Karpas-422 (cell line): ENCODE data around the gene DPYD. TPM values are rescaled to one million over a fixed set of nuclear protein-coding genes. Genes with fewer than 3 reads are reported as not detected.

Source experiments
- DNase-seq: peaks from one replicate; pipeline ENCODE4 v3.0.0-alpha.2; 2015
- H2AFZ ChIP-seq: fragments of 200-600 bp; sonication (generic); 2 replicates; pipeline ENCODE4 v1.6.1; 2014; ENCODE audit warnings: antibody characterized with exemption, low read length, mixed read lengths
- H3K27ac ChIP-seq: fragments of 200-600 bp; sonication (generic); 2 replicates; pipeline ENCODE4 v1.5.1; 2014; ENCODE audit warnings: mild to moderate bottlenecking, low read length, moderate library complexity
- H3K27me3 ChIP-seq: fragments of 200-600 bp; sonication (generic); 2 replicates; pipeline ENCODE4 v1.6.1; 2014; ENCODE audit warnings: low read length, mixed read lengths
- H3K36me3 ChIP-seq: fragments of 200-600 bp; sonication (generic); 2 replicates; pipeline ENCODE4 v1.6.1; 2014; ENCODE audit warnings: low read length, mixed read lengths; ENCODE audit not compliant: insufficient read depth
- H3K4me1 ChIP-seq: fragments of 200-600 bp; sonication (generic); 2 replicates; pipeline ENCODE4 v1.6.1; 2014; ENCODE audit warnings: mild to moderate bottlenecking, low read length, mixed read lengths
- H3K4me2 ChIP-seq: fragments of 200-600 bp; sonication (generic); 2 replicates; pipeline ENCODE4 v1.6.1; 2014; ENCODE audit warnings: low read length, low read depth, mild to moderate bottlenecking; ENCODE audit not compliant: poor library complexity, severe bottlenecking
- H3K4me3 ChIP-seq: fragments of 200-600 bp; sonication (generic); 2 replicates; pipeline ENCODE4 v1.5.1; 2014; ENCODE audit warnings: mild to moderate bottlenecking, antibody characterized with exemption, low read length, mixed read lengths
- H3K79me2 ChIP-seq: fragments of 200-600 bp; sonication (generic); 2 replicates; pipeline ENCODE4 v1.6.1; 2014; ENCODE audit warnings: mild to moderate bottlenecking, low read length, mixed read lengths
- H3K9ac ChIP-seq: fragments of 200-600 bp; sonication (generic); 2 replicates; pipeline ENCODE4 v1.6.0; 2014; ENCODE audit warnings: low read length
- H3K9me2 ChIP-seq: fragments of 200-600 bp; sonication (generic), shearing (Covaris generic); replicated peaks from 2 replicates; pipeline ENCODE4 v1.6.0; 2014; ENCODE audit warnings: mild to moderate bottlenecking, low read length, moderate library complexity; ENCODE audit not compliant: insufficient read depth
- H3K9me3 ChIP-seq: fragments of 300-700, 200-600 bp; sonication (generic); 2 replicates; pipeline ENCODE4 v1.6.1; 2014; ENCODE audit warnings: low read length, mixed read lengths
- H4K20me1 ChIP-seq: fragments of 200-600 bp; sonication (generic); 2 replicates; pipeline ENCODE4 v1.6.1; 2014; ENCODE audit warnings: mild to moderate bottlenecking, antibody characterized with exemption, low read length, low read depth; ENCODE audit not compliant: insufficient read depth
- total RNA-seq: library from RNA; depleted of rRNA; stranded (reverse); fragments of >200 nt; shearing (Covaris generic); gene quantifications from 2 replicates; pipeline ENCODE4 v1.2.3, GENCODE V29; 2014; ENCODE audit warnings: low replicate concordance

The DPYD gene
- total RNA-seq, 1 experiment from 2014 or later: 59.4 TPM

DNA sequence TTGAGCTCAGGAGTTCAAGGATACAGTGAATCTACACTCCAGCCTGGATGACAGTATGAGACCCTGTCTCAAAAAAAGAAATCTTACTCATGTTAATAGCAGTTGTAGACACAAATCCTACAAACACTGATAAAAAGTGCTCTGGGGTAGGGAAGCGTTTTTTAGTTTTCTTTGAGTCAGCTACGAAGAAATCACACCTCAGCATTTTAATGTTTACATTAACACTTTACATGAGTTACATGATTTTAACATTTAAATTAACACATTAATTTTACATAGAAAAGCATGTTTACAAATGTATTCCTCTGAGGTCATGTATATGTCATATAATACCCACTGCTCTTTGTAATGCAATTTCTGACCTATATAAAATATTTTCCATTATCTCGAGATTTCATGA lies 419.2 kb downstream of the DPYD start:
- Histone ChIP-seq H3K9ac (no peak overlapping the region), H3K9me2 (no peaks in the 10 kb centered on the region), H3K79me2 (no peaks in the 10 kb centered on the region), H3K4me1 (peaks cover 11% of the 10 kb centered on the region), H3K27ac (no peak overlapping the region), H3K4me3 (no peak overlapping the region), H3K4me2 (no peak overlapping the region), H4K20me1 (no peaks in the 10 kb centered on the region), H3K36me3 (no peaks in the 10 kb centered on the region), H3K27me3 (no peaks in the 10 kb centered on the region), H3K9me3 (no peaks in the 10 kb centered on the region), H2AFZ (no peak overlapping the region)
- no peak for DNase-seq

GRCh38 chr1:97500760-97501159 lies 420.1 kb downstream of the DPYD start:
- Histone ChIP-seq H3K36me3 (no peaks in the 10 kb centered on the region), H3K4me1 (peaks cover 6% of the 10 kb centered on the region), H3K9ac (no peak overlapping the region), H4K20me1 (no peaks in the 10 kb centered on the region), H3K9me3 (no peaks in the 10 kb centered on the region), H3K4me3 (no peak overlapping the region), H3K27me3 (no peaks in the 10 kb centered on the region), H2AFZ (no peak overlapping the region), H3K27ac (no peak overlapping the region), H3K4me2 (no peak overlapping the region), H3K79me2 (no peaks in the 10 kb centered on the region), H3K9me2 (no peaks in the 10 kb centered on the region)
- DNase-seq: no peak

DNA sequence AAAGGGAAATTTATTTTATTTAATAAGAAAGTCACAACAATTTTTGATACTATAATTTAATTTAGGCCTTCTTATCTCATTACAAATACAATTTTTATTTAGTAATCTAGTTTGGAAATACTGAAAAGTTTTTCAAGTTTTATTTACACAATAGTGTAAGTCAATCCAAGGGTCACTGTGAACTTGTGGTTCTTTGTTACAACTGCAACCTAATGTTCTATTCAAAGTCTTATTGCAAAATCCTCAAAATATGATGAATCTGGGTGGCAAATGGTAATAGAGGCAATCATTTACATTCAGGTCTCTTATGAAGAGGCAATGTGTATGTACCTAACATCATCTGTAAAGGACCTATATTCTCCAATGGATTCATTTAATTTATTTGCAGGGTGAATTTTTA lies 421.2 kb downstream of the DPYD start:
- DNase-seq: no peak
- H3K4me3 ChIP-seq: no peak overlapping the region
- H3K79me2 ChIP-seq: no peaks in the 10 kb centered on the region
- H3K9me2 ChIP-seq: no peaks in the 10 kb centered on the region
- peaks cover 3% of the 10 kb centered on the region; the same call in 1 of the 2 replicates for H3K4me1 ChIP-seq
- H3K4me2 ChIP-seq: no peak overlapping the region
- no peaks in the 10 kb centered on the region for H3K27me3 ChIP-seq
- H2AFZ ChIP-seq: no peak overlapping the region
- no peaks in the 10 kb centered on the region for H4K20me1 ChIP-seq
- H3K9ac ChIP-seq: no peak overlapping the region
- no peaks in the 10 kb centered on the region for H3K36me3 ChIP-seq
- H3K9me3 ChIP-seq: no peaks in the 10 kb centered on the region
- no peak overlapping the region for H3K27ac ChIP-seq

DNA sequence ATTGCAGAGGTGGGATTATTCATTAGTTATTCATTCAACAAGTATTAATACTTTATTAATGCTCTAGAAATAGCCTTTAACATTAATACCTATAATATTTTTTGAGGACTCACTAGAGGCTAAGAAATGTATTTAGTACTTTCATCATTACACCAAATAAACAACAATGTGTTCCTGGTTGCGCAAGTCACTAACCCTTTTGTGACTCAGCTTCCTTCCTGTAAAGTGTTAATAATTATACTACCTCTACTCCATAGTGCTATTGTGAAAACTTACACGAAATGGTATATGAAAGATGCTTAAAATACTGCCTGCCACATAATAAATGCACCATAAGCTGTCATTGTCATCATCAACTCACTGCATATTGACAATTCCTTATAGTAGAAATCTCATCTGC lies 431.0 kb downstream of the DPYD start:
- no peak overlapping the region for H3K9ac ChIP-seq
- no peak overlapping the region for H3K4me3 ChIP-seq
- no peaks in the 10 kb centered on the region for H3K27me3 ChIP-seq
- no peaks in the 10 kb centered on the region for H4K20me1 ChIP-seq
- no peaks in the 10 kb centered on the region for H3K9me3 ChIP-seq
- no peak overlapping the region for H3K4me2 ChIP-seq
- no peaks in the 10 kb centered on the region for H3K79me2 ChIP-seq
- DNase-seq: no peak
- H3K36me3 ChIP-seq: no peaks in the 10 kb centered on the region
- H3K27ac ChIP-seq: no peak overlapping the region
- H2AFZ ChIP-seq: no peak overlapping the region
- H3K9me2 ChIP-seq: no peaks in the 10 kb centered on the region
- H3K4me1 ChIP-seq: no peaks in the 10 kb centered on the region

DNA sequence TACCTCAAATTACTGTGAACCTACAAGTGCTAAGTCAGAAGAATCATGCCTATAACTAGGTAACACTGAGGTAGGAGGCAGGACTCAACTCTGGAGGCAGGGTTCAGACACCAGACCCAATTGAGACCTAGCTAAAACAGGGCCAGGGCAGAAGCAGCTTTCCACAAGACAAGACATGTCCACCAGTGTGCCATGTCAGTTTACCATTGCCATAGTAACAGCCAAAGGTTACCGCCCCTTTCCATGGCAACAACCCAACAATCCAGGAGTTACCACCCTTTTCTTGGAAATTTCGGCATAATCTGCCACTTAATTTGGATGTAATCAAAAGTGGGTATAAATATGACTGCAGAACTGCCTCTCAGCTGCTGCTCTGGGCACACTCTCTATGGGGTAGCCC lies 432.3 kb downstream of the DPYD start:
- Histone ChIP-seq H3K4me2 (no peak overlapping the region), H3K9ac (no peak overlapping the region), H3K9me2 (no peaks in the 10 kb centered on the region), H3K27ac (no peak overlapping the region), H3K9me3 (no peaks in the 10 kb centered on the region), H3K4me3 (no peak overlapping the region), H2AFZ (no peak overlapping the region), H3K36me3 (no peaks in the 10 kb centered on the region), H3K27me3 (no peaks in the 10 kb centered on the region), H3K79me2 (no peaks in the 10 kb centered on the region), H4K20me1 (no peaks in the 10 kb centered on the region), H3K4me1 (no peaks in the 10 kb centered on the region)
- no peak for DNase-seq

- no peaks in the 10 kb centered on the region for H3K9me3 ChIP-seq
- no peaks in the 10 kb centered on the region for H3K9me2 ChIP-seq
Observed at GRCh38 chr1:97482022-97482421, 438.8 kb downstream of the DPYD start.

DNA sequence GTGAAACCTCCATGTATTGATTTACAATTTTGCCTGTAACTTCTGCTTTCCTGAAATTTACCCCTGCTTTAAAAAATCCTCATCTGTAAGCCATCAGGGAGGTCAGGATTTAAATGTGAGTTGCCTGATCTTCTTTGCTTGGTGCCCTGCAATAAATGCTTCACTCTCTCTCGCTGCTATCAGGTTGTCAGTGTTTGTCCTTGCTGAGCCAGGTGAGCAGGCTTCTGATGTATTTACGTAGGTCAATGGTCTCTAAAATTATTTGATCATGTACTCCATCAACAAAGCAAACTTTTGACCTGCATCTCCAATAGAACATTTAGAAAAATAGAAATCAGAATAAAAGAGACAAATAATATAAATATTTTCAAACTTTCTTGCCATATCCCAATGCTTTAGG lies 453.4 kb downstream of the DPYD start:
- H3K4me2 ChIP-seq: no peak overlapping the region
- H3K27me3 ChIP-seq: no peaks in the 10 kb centered on the region
- no peak for DNase-seq
- no peaks in the 10 kb centered on the region for H3K79me2 ChIP-seq
- no peaks in the 10 kb centered on the region for H4K20me1 ChIP-seq
- no peaks in the 10 kb centered on the region for H3K9me3 ChIP-seq
- no peak overlapping the region for H3K9ac ChIP-seq
- H3K4me1 ChIP-seq: peaks cover 5% of the 10 kb centered on the region
- H3K9me2 ChIP-seq: no peaks in the 10 kb centered on the region
- H3K27ac ChIP-seq: no peak overlapping the region
- H2AFZ ChIP-seq: no peak overlapping the region
- no peaks in the 10 kb centered on the region for H3K36me3 ChIP-seq
- no peak overlapping the region for H3K4me3 ChIP-seq

More at GRCh38 chr1:97482022-97482421, 438.8 kb downstream of the DPYD start:
- Histone ChIP-seq H3K27me3 (no peaks in the 10 kb centered on the region), H3K4me3 (no peak overlapping the region), H3K79me2 (no peaks in the 10 kb centered on the region), H3K9ac (no peak overlapping the region), H2AFZ (no peak overlapping the region), H4K20me1 (no peaks in the 10 kb centered on the region), H3K36me3 (no peaks in the 10 kb centered on the region), H3K4me2 (no peak overlapping the region), H3K4me1 (no peaks in the 10 kb centered on the region), H3K27ac (no peak overlapping the region)
- DNase-seq: no peak

- Histone ChIP-seq H3K27ac (no peak overlapping the region), H3K36me3 (no peaks in the 10 kb centered on the region), H3K4me1 (peaks cover 13% of the 10 kb centered on the region)
Observed at GRCh38 chr1:97464305-97464704, 456.5 kb downstream of the DPYD start.

GRCh38 chr1:97461782-97462181 lies 459.1 kb downstream of the DPYD start:
- H3K4me1 ChIP-seq: peaks cover 13% of the 10 kb centered on the region
- peak; percentile 48 for DNase-seq
- H3K9me2 ChIP-seq: no peaks in the 10 kb centered on the region
- no peak overlapping the region for H3K27ac ChIP-seq
- H4K20me1 ChIP-seq: no peaks in the 10 kb centered on the region
- no peak overlapping the region for H2AFZ ChIP-seq
- no peaks in the 10 kb centered on the region for H3K36me3 ChIP-seq
- H3K9ac ChIP-seq: no peak overlapping the region
- H3K4me2 ChIP-seq: no peak overlapping the region
- H3K79me2 ChIP-seq: no peaks in the 10 kb centered on the region
- H3K27me3 ChIP-seq: no peaks in the 10 kb centered on the region
- no peaks in the 10 kb centered on the region for H3K9me3 ChIP-seq
- no peak overlapping the region for H3K4me3 ChIP-seq

More at GRCh38 chr1:97464305-97464704, 456.5 kb downstream of the DPYD start:
- Histone ChIP-seq H3K27me3 (no peaks in the 10 kb centered on the region), H3K79me2 (no peaks in the 10 kb centered on the region), H3K9me3 (no peaks in the 10 kb centered on the region), H3K9me2 (no peaks in the 10 kb centered on the region), H4K20me1 (no peaks in the 10 kb centered on the region), H3K4me2 (no peak overlapping the region), H2AFZ (no peak overlapping the region), H3K9ac (no peak overlapping the region), H3K4me3 (no peak overlapping the region)
- DNase-seq: no peak
